ENCODE data around the gene PDE4D.

Gene PDE4D

DNA sequence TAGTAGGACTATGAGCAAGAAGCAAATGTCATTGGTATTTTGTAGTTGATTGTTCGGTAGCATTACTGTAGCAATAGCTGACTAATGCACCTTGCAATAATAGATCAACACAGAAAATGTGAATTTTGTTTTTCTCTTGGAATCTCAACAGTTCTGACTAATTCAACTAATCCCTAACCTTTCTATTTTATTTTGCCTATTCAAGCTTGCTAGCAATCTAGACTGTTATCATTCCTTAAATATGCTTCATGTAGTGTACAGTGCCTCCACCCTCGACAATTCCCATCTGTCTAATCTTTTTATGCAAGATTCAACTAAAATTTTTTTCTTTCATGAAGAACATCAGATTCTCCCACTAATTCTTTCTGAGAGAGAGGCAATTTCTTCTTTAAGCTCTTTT lies 570.6 kb downstream of the PDE4D start:
- no peak overlapping the region for H3K4me3 ChIP-seq (ENCODE audit: low read depth, low read length)
- in situ Hi-C loops (cut with HindIII; ENCODE audit: low sequenced_read_pairs), result no loop called here
- no peak for TF ChIP-seq CTCF (IDR thresholded peaks at IDR 0.05; ENCODE audit: low read depth, low read length)
- no peak for DNase-seq (ENCODE audit: low read depth, low spot score)

DNA sequence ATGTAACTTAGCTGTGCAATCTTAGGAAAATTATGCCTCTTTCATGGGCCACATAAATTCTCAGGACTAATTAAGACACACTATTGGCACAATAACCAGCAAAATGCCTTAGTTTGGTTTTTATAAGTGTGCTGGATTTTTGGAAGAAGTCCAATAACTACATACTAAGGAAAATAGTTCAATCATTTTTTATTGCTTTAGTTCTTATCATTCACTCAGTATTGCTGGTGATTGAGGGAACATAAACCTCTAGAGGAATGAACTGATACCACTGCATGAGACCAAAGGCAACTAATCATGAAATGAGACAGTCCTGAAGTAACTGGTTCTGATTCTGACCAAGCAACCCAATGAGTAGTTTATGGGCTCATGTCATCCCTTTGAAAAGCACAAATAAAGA lies 571.5 kb downstream of the PDE4D start:
- in situ Hi-C loops (cut with HindIII; ENCODE audit: low sequenced_read_pairs), result no loop called here
- TF ChIP-seq CTCF (IDR thresholded peaks at IDR 0.05; ENCODE audit: low read depth, low read length), result no peak
- no peak for DNase-seq (ENCODE audit: low read depth, low spot score)

DNA sequence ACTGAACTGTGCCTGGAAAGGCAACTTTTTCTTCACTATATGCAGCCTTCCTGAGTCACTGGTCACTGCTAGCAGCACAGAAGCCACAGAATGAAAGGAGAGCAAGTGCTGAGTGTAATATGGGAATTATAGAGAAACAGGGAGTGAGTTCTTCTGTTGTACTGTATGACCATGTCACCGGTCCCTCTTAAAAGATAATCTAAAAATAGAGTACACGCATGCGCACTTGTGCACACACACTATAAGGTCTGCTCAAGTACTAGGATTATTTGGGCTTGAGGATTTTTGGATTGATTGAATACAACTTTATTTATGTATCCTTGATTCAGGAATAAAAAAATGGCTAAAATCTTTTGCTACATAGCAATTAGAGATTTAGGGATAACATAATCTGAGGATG lies 571.9 kb downstream of the PDE4D start:
- H3K4me3 ChIP-seq (ENCODE audit: low read depth, low read length), result no peak overlapping the region
- no peak for DNase-seq (ENCODE audit: low read depth, low spot score)
- in situ Hi-C loops (cut with HindIII; ENCODE audit: low sequenced_read_pairs), result no loop called here
- TF ChIP-seq CTCF (IDR thresholded peaks at IDR 0.05; ENCODE audit: low read depth, low read length), result no peak

More for the DNA sequence above, 571.5 kb downstream of the PDE4D start:
- no peak overlapping the region for H3K4me3 ChIP-seq (ENCODE audit: low read depth, low read length)

DNA sequence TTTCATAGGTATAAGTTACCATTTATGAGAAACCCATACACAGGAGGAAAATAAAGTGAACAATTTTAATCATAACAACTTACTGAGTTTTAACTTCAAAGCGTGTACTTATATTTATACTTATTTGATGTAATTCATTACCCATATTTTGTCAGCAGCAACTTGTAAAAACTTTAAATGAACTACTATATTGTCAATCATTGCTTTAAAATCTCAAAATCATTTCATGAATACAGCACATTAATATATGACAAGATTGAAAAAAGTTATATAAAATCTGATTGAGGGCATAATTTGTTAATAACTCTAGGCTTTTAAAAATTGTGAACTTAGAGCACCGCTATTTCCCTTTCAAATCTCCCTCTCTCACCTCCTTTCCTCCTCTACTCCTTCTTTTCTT lies 573.1 kb downstream of the PDE4D start:
- in situ Hi-C loops (cut with HindIII; ENCODE audit: low sequenced_read_pairs), result no loop called here
- DNase-seq (ENCODE audit: low read depth, low spot score), result no peak
- no peak for TF ChIP-seq CTCF (IDR thresholded peaks at IDR 0.05; ENCODE audit: low read depth, low read length)
- no peak overlapping the region for H3K4me3 ChIP-seq (ENCODE audit: low read depth, low read length)

DNA sequence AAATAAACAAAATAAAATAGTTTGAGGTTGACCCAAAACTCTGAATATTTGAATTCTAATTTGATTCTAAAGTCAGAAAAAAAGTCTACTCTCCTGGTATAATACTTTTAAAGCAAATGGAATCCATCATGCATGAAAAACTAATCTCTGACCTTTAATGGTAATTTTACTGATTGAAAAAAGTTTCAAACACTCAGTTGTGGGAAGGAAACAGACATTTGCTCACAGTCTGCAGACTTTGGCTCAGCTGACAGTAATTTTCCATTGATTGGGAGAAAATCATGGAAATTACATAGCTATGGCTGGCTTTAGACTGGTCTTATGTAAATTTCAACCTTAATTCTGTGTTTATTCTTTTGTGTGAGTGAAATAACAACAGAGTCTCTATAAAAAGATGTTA lies 574.3 kb downstream of the PDE4D start:
- in situ Hi-C loops (cut with HindIII; ENCODE audit: low sequenced_read_pairs), result no loop called here
- TF ChIP-seq CTCF (IDR thresholded peaks at IDR 0.05; ENCODE audit: low read depth, low read length), result no peak
- DNase-seq (ENCODE audit: low read depth, low spot score), result no peak
- no peak overlapping the region for H3K4me3 ChIP-seq (ENCODE audit: low read depth, low read length)

DNA sequence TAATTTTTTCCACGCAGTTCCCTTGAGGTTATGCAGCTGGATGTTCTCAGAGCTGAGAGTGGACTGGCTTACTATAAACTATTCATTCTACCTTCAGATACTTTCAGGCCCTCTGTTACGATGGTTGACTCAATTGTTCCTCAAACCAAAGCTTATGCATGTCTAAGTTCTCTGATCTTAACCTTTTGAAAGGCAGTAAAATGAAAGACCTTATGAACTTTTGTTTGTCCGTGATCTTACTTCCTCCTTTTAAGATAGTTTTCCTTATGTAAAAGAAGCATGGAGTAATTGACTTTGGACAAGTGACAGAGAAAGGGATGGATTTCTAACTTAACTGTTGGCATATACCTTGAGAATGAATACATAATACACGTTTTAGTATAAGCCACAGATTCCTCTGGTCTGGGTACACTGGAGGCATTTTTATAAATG lies 575.7 kb downstream of the PDE4D start:
- TF ChIP-seq CTCF (IDR thresholded peaks at IDR 0.05; ENCODE audit: low read depth, low read length), result no peak
- no peak overlapping the region for H3K4me3 ChIP-seq (ENCODE audit: low read depth, low read length)
- in situ Hi-C loops (cut with HindIII; ENCODE audit: low sequenced_read_pairs), result no loop called here
- DNase-seq (ENCODE audit: low read depth, low spot score), result no peak

Data from astrocyte of the spinal cord (primary cell).